Glomerular visceral epithelial cell (primary cell): ENCODE data around the gene CLCN5.
A peak's percentile ranks its signal among the peaks of the same experiment; 100 is the strongest.
"Not testable (repeated sequence)": the region's sequence is repeated elsewhere in the genome, so short reads cannot be mapped to it uniquely, and the experiment has no call there.

Source experiments
- DNase-seq: peaks from one replicate; pipeline ENCODE4 v3.0.0-alpha.2; 2016; ENCODE audit errors: extremely low spot score

CLCN5 gene

DNA sequence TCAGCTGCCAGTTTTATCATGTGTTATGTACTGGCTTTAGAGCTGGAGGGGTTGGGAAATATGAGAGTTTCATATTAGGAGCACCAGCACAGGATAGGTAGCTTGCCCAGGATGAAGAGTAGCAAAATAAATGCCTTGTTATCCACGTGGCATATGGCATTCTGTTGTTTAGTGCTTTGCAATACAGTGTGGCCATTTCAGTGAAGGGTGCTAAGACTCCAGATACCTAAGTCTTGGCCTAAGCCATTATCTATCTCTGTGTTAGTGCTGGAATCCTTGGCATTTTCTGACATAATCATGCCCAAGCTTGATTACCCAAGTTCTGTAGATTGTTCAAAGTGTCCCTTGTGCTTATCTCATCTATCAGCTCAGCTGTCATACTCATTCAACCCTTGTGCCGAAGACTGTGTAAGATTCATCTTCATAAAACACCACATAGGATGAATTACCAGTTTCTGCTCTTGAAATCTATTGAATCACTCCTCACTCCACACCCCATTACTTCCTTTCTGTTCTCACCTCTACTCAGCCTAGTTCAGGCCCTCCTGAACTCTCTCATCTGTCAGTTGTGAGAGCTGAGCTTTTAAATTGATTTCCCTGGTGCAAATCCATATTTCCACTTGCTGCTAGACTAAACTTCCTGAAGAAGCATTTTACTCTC lies 73.5 kb downstream of the CLCN5 start:
- DNase-seq: no peak

DNA sequence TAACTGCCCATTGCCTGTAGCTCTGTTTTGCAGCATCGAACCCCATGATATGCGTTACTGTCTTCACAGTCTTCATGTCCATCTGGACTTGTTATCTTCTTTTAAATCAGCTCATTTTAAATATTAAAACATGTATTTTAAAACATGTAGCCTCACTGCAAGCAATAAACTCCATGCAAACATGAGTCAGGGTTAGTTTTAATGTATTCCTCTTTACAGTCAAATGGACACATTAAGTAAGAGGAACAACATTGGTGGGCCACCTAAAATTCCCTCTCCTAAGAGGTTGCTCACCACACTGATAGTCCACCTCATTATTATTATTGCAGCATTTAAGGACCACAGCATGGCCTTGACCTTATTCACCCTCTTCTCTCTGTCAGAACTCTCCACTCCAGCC lies 74.1 kb downstream of the CLCN5 start:
- DNase-seq: no peak

DNA sequence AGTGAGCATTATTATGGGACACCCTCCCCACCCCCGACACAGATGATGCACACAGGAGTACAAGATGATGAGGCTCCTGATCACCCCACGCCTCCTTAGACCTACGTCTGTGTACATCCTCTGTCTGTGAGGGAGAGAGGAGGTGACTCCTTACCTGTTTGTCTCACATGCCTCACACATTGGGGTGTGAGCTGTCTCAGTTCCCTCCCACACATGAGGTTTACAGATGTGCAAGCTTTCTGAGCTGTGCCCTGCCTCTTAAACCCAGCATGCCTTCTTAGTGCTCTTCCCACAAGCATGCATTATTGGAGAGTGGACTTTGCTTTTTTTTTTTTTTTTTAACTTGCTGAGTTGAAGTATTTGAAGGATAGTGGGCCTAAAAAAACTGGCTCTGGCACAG lies 76.7 kb downstream of the CLCN5 start:
- no peak for DNase-seq

DNA sequence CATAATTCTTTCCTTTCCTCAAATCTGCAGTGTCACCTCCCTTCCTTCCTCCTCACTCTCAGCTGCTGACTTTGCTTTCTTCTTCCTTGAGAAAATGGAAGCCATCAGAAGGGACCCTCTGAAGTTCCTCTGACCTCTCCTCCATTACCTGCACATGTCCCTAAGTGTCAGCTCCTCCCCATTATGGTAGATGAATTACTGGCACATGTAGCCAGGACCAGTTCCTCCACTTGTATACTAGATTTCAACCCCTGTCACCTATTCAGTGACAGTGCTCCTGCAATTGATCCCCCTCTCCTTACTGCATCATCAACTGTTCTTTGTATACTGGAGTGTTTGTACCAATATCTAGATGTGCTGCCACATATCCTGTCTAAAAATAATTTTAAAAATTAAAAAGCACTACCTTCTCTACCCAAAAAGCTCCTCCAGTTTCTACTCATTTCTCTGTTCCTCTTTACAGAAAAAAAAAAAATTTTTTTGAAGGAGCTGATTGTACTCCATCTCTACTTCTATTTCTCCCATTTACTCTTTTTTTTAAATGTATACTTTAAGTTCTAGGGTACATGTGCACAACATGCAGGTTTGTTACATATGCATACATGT lies 78.6 kb downstream of the CLCN5 start:
- no peak for DNase-seq

DNA sequence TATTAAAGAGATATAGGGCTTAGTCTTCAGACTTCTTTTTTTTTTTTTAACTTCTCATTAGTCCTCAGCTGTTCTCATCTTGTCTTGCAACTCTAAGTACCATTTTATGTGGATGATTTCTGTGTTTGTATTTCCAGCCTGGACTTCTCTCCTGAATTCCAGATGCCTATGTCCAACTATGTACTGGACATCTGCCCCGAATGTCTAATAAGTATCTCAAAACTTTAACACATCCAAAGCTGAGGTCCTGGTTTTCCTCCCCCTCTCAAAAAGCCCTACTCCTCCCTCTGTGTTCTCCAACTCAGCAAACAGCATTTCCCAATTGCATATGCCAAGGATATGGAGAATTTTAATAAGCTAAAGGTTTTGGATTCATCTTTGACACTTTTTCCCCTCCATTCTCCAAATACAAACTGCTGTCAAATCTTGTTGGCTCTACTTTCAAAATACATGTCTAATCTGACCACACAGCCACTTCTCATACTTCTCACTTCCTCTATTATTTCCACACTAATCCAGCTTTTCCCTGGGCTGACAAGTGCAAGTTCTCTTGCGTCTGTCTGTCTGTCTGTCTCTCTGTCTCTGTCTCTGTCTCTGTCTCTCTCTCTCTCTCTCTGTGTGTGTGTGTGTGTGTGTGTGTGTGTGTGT lies 79.8 kb downstream of the CLCN5 start:
- no peak for DNase-seq

DNA sequence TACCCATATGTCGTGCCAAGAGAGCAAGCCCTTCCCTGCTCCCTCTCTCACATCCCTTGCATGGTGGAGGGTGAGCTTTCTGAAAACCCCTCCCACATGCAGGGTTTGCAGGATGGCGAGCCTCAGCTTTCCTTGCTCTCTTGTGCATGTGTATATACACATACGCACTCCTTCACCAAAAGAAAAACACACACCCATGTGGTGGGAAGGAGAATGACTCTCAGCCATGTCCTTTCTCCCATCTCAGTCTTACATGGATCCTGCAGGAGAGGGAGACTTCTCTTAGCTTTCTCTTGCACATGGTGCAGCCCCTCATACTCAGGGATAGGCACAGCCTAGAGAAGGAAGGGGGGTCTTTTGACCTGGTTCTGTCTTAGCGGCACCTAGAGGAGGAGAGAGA lies 81.1 kb downstream of the CLCN5 start:
- DNase-seq: no peak

DNA sequence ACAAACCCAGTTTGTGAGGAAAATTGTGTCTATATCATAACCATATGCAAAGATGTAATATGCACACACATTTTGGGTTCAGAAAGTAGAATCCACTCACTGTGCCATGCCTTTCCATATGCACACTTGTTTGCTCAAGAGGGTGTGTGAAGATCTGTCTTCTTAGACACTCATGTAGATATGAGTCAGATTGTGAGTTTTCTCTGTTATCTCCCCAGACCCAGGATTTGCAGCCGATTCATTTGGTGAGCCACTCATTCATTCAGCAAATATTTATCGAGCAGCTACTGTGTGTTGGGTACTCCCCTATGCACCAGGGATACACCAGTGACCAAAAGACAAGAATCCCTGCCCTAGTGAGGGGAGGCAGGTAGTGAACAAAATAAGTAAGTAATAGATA lies 81.5 kb downstream of the CLCN5 start:
- no peak for DNase-seq

DNA sequence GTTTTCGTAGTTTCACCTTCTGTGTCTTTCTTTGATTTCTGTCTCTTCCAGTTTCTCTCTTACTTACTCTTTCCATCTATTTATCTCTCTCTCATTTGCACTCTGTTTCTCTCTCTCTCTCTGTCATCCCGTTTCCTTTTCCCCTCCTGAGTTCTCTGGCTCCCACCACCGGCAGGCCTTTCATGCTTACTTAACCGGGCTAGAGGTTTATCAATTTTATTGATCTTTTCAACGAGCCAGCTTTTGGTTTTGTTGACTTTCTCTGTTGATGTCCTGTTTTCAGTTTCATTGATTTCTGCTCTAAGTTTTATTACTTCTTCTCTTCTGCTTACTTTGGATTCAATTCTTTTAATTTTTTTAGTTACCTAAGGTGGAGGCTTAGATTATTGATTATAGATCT lies 103.2 kb downstream of the CLCN5 start:
- DNase-seq: not testable (repeated sequence)

DNA sequence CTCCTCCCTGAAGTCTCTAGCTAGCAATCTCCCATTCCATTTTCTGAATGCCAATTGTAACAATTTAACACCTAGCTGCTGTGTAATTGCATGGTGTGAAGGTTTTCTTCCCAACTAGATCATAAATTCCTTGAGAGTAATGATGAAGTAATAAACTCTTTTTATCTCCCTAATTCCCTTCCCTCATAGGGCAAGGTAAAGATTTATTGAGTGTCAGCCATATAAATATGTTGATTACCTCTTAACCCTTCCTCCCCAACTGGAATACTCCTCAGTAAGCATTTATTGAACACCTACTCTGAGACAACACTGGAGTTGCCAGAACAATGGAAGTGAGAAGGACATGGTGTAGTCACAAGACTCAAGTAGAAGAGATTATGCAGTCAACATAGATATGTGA lies 112.7 kb downstream of the CLCN5 start:
- DNase-seq: no peak

DNA sequence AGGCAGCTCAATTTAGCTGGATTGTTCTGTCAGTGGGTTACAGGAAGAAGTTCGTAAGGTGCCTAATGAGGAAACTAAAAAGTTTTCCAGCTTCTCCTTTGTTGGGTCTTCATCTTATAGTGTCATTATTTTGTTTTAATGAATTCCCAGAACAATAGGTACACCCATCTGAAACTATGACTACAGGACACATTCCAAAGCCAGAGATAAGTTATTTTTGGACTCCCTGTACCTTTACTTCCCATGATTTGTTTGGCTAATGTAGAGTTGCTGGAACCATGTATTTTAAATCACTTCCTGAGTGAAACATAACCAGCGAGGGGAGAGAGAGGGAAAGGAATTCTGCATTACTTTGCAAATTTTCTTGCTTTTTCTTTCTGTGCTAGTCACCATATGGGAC lies 114.0 kb downstream of the CLCN5 start:
- no peak for DNase-seq

DNA sequence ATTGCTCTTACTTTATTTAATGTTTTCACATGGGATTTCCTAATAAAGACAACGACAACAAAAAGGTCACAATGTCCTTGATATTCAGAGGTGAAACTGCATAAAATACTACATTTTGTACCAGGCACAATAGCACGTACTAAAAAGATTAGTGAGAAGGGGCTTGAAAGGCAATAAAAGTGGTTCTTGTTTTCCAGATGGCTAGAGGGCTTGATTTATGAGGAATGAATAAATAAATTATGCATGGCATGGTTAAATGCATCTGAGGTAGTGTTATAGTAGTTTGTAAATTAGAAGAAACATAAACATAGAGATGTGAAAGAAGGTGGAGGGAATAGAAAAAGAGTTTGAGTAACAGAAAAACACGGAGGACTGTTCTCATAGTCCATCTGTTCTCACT lies 123.4 kb downstream of the CLCN5 start:
- DNase-seq: no peak

DNA sequence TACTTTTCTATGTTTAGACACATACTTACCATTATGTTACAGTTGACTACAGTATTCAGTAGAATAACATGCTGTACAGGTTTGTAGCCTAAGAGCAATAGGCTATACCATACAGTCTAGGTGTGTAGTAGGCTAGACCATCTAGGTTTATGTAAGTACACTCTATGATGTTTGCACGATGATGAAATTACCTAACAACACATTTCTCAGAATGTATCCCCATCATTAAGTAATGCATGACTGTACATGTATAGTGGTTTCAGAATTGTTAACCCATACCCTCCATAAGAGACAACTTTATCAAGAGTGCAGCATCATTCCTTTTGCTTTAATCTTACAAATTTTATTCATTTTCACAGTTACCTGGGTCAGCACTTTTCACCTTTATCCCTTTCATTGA lies 126.8 kb downstream of the CLCN5 start:
- DNase-seq: no peak

DNA sequence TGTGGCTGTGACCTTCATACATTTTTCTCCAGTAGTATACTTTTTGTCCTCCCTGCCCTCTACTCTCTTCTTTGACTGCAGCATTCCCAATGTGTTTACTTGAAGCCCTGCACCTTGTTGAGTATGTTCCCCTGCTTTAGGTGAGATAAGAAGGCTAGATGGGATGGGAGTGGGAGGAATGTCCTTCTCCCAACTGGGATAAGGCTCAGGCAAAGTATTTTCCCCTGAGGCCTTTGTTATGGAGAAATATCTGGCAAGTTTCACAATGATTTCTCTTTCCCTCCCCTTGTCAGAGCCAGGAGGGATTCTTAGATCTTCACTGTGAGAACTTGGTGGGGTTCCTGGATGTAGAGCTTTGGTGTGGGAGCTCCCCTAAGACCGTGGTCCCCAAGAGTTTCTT lies 131.8 kb downstream of the CLCN5 start:
- no peak for DNase-seq

DNA sequence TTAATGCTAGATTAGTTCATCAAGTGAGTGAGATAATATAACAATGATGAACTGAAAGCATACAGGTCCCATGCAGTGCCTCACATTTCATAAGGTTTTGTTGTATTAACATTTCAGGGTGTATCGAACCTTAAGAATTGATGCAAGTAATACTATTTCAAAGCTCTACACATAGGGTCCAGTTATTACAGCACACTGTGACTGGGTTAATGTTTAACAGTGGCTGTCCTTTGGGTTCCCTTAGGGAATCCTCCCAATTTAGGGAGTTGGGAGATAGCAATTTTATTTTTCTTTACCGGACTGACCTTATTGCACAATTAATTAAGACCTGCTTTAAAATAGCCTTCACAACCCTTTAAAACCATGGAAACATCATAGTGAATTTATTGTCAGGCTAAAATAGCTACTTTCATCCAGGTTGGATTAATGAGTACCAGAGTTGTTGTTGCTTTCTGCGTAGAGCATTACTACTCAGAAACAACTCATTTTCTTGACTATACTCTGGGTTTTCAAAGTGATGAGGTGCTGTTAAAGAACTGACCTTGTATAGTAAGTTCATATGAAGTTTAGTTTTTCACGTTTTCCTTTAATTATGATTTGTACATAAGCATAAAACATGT lies 144.0 kb downstream of the CLCN5 start:
- DNase-seq: no peak

DNA sequence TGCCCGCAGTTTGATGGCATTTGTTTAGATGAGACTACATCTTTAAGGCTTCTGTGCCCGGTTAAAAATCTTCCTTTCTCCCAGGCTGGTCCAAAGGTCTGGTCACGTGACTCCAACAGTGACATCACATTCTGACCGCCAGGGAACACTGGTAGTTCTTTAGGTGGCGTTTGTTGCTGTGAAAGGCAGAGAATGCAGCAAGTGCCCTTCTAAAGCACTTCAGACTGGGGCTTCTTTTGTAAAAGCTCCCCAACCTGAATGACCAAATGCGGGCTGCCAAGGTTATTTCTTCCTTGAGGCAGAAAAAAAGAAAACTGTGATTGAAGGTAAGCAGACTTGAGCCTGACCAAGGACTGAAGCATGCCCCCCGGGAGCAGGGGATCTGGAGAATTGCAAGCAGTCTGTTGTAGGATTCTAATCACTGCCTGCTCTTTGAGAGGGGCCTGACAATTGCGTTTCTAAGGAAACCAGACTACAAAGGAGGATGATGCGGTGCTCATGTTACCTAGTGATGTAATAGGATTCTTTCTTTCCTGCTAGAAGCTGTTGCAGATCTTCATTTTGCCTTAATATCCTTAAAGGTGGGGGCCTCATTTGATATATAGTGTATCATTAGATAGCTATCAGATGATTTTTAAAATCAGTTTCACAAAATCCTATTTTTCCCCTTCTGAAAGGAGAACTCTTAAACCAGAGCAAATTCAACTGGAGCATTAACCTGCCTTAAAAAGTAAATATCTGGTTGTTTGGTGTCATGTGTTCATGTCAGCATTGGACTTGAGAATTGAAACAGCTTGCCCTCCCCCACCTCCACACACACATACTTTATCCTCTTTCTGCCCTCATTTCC lies 145.3 kb downstream of the CLCN5 start:
- peak; percentile 35 for DNase-seq

DNA sequence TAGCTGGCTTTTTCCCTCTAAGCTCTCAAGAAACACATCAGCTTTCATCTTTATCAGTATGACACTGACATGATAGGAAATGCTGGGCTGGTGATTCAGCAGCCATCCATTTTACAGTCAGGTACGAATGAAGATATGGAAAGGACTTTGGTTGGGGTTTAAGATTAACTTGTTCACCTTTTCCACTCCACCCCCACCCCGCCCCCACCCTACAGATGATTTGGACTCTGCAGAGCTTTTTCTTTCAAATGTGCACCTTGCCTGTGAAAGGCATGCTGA lies 145.8 kb downstream of the CLCN5 start:
- no peak for DNase-seq

DNA sequence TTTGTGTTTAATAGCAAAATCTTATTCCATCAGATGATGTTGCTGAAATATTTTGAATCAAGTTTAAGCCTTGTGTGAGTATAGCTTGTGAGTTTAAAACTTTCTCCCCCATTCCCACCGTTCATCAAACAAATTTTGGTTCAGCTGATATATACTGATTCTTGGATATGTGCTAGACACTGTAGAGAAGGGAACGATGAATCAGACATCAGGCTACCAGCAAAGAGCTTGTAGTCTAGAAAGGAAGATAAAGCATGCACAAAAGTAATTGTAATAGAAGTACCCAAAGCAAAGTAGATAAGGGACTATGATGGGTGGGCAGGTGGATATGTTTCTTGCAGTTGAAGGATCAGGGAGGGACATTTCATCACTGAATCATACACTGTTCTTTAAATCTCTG lies 146.5 kb downstream of the CLCN5 start:
- DNase-seq: no peak

DNA sequence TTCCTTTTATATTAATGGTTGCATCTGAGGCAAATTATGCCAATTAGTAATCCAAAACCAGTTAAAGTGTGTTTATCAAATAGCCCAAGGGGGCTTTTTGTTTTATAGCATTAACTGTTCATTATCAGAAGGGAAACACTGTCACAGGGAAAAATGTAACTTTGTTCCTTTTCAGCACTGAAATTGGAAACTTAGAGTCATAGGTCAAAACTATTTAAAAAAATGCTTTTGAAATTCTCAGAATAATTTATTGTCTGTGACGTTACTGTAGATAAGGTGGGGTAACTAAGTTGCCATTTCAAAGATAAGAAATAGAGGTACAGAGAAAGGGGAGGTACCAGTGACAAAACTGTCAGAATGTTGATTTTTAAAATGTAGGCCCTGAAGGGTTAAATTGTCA lies 149.1 kb downstream of the CLCN5 start:
- no peak for DNase-seq

DNA sequence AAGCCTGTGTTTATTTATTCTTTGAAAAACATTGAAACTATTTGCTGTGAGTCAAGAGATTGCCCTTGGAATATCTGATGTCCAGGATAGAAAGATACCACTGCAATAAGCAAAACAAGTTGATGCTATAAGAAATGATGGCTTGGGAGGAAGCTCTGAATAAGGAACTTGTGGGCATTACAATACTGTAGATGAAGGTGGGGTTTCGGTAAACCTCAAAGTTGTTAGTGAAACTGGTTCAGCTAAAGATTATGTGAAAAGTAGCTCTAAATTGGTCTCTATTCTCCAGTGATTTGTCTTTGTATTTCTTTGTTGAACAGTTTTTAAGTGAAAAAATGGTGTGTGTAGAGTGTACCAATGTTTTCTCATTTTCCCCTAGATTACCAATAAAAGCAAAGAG lies 149.7 kb downstream of the CLCN5 start:
- no peak for DNase-seq

DNA sequence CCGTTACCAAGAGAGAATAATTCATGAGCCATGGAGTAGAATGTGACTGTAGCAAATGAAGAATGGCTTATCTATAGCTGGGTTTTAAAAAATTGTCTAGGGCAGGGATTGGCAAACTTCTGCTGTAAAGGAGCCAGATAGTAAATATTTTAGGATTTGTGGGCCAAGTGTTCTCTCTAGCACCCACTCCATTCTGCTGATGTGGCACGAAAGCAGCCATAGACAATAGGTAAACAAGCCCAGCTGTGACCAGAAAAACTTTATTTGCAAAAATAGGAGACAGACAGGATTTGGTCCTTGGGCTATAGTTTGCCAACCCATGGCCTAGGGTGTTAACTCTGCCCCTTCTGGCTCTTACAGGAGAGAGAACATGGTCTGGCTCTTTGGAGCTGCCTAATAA lies 151.2 kb downstream of the CLCN5 start:
- no peak for DNase-seq

DNA sequence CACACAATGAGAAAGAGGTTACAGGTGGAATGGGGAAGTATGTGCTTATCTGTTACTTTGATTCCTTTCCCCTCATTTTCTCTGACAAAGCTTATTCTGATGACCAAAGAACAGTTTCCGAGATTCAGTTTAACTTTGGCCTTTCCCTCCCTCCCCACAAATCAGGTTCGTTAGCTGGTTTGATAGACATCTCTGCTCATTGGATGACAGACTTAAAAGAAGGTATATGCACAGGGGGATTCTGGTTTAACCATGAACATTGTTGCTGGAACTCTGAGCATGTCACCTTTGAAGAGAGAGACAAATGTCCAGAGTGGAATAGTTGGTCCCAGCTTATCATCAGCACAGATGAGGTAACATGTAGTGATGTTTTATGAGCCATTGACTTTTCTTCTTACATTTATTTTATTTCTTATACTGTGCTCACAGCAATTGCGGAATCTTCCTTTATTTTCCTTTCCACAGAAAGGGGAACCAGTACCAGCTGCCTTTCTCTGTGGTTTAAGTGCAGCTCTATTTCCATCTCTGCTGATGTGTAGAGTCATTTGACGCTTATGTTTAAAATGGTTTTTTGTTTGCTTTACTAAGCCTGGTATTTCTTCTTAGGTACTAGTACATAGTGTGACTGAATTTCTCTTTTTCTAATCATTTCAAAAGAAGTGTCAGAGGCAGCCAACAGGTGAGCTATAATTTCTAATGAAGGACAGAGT lies 153.4 kb downstream of the CLCN5 start:
- DNase-seq: no peak
